Umbilical cord (tissue), 2 donors: ENCODE results near the gene SLC38A5. TPM values are rescaled to one million over a fixed set of nuclear protein-coding genes. Genes with fewer than 3 reads are reported as not detected.

Source experiments
- DNase-seq: peaks from one replicate; pipeline ENCODE4 v3.0.0-alpha.2; 2015; ENCODE audit warnings: low spot score
- total RNA-seq: library from RNA; depleted of rRNA; stranded (reverse); fragments of >200 nt; gene quantifications from one replicate; pipeline ENCODE4 v1.2.3, GENCODE V29; 2014; ENCODE audit warnings: low replicate concordance; ENCODE audit not compliant: insufficient read depth

The SLC38A5 gene
- total RNA-seq, 1 donor from 2014 or later = 35.2 TPM

DNA sequence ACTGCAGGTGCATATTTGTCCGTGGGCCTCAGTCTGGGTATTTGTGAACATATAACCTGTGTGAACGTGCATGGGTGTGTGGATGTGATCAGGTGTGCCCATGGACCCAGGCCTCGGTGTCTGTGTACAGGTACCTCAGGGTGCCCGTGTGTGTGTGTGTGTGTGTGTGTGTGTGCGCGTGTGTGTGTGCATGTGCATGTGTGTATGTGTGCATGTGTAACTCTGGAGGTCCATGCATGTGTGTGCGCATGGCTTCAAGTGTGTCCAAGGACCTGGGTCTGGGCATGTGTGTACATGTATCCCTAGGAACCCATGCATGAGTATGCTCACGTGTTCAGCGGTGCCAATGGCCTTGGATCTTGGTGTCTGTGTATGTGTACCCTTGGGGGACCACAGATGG, 21.7 kb upstream of the SLC38A5 start:
- DNase-seq = no peak

DNA sequence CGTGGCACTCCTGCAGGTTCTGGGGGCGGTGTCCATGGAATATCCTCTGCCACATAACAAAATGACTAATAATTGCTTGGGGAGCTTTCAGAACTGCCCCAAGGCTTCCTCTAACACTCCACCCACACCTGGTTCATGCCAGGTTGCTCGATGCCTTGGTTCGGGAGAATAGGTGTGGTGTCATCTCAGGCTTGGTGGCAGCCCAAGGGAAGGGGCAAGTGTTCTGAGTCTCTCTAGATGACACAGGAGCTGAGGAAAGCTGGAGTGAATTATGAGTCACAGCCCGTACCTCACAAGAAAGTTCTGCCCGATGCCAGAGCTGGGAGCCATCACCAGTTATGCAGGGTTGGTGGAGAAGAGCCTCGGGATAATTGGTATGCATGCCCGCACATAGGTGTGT, 20.6 kb upstream of the SLC38A5 start:
- DNase-seq = no peak

DNA sequence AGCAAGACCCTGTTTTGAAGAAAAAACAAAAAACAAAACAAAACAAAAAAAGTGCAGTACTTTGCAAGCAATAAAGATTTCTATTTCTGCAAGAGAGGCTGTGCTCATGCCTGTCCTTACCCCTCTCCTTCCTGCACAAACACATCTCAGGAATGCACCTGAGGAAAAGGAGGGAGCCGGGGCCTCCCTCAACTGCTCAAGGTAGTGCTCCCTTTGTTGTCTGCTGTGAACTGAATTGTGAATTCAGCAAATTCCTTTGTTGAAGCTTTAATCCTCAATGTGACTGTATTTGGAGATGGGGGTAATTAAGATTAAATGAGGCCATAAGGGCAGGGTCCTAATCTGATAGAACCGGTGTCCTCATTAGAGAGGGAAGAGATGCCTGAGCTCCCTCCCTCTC, 19.8 kb upstream of the SLC38A5 start:
- DNase-seq = no peak

DNA sequence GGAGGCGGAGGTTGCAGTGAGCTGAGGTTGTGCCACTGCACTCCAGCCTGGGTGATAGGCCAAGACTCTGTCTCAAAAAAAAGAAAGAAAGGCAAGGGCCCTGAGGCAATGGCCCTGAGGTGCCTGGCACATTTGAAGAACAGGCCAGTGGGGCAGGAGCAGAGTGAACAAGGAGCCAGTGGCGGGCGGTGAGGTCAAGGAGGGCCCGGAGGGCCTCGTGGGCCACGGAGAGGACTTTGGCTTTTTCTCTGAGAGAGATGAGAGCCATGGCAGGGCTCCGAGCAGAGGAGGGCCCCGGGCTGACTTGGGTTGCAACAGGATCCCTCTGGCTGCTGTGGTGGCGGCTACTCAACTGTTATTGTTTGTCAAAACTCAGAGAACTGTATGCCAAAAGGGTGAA, 19.2 kb upstream of the SLC38A5 start:
- no peak for DNase-seq

DNA sequence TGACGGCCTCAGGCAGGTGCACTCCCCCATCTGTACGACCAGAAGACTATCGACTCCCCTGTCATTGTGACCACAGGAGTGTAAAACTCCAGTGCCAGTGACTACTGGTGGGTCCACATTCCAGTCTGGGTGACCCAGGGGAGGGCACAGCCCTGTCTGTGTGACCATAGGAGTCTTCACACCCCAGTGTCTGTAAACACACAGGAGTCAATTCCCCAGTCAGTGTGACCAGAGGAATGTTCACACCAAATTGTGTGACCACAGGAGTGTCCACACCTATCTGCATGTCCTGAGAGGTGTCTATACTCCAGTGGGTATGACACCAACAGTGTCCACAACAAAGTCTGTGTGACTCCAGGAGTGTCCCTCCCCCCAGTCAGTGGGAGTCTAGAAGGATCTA, 18.0 kb upstream of the SLC38A5 start:
- DNase-seq = no peak

DNA sequence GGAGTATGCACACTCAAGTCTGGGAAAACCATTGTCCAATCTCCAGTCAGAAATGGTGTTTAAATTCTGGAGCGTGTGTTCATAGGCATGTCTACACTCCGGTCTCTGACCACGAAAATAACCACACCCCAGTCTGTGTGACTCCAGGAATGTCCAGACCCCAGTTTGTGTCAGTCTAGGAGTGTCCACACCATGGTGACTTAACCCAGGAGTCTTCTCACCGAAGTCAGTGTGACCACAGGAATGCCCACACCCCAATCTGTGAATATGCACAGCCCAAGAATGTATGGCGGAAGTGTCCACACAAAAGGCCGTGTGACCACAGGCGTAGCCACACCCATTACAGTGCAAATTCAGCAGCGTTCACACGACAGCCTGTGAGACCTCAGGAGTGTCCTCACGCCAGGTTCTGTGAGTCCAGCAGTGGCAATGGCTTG, 17.3 kb upstream of the SLC38A5 start:
- DNase-seq = no peak

DNA sequence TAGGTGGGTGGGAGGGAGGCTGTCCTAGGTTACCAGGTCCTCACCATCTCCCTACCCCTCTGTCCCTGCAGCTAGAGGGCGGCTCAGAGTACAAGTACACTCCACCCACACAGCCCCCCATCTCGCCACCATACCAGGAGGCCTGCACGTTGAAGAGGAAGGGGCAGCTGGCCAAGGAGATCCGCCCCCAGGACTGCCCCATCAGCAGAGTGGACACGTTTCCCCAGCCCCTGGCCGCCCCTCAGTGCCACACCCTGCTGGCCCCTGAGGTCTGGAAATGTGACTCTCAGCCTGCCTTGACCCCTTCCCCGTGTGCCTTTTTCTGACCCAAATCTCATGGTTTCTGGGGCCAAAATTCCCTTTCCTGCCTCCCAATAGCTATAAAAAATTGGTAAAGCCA, 12.5 kb upstream of the SLC38A5 start:
- no peak for DNase-seq

DNA sequence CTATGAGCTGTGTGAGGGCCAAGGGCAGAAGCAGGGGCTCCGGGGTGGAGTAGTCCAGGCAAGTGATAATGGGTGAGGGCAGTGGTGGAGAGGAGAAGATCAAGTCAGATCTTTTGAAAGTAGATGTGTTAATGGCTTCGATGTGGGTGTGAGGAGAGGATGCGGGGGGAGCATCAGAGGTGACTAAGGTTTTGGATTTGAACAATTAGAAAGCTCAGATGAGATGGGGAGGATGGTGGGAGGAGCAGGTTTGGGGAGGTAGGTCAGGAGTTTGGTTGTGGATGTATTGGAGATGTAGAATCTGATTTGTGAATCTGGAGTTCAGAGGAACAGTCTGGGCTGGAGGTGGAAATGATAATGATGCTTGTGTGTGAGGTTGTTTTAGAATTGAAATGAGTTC, 10.5 kb upstream of the SLC38A5 start:
- DNase-seq = no peak

DNA sequence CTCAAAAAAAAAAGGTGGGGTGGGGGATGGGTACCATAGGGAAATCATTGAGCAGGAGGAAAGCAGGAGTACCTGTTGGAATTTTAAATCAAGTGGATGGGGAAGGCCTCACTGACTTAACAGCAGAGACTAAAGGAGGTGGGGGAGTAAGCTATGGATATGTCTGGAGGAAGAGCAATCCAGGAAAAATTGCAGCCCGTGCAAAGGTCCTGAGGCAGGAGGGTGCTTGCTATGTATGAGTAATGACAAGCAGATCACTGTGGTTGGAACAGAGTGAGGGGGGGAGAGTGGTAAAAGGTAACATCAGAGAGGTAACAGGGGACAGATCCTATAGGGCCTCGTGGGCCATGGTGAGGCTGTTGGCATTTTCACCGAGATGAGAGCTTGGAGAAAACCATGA, 10.1 kb upstream of the SLC38A5 start:
- no peak for DNase-seq

DNA sequence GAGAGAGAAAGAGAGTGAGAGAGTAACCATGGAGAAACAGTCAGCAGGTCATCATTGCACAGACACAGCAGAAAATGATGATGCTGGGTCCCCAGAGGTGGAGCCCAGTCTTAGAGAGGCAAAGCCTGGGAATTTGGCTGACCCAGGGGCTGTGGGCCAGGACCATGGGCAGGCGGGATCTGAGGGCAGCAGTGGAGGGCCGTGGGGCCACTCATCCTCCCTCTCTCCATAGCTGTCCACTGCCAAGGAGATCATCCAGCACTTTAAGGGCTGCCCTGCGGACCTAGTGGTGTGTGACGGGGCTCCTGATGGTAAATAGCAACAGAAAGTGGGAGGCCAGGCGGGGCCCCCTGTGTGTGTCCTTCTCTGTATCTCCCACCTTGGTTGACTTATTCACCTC, 8.7 kb upstream of the SLC38A5 start:
- no peak for DNase-seq

DNA sequence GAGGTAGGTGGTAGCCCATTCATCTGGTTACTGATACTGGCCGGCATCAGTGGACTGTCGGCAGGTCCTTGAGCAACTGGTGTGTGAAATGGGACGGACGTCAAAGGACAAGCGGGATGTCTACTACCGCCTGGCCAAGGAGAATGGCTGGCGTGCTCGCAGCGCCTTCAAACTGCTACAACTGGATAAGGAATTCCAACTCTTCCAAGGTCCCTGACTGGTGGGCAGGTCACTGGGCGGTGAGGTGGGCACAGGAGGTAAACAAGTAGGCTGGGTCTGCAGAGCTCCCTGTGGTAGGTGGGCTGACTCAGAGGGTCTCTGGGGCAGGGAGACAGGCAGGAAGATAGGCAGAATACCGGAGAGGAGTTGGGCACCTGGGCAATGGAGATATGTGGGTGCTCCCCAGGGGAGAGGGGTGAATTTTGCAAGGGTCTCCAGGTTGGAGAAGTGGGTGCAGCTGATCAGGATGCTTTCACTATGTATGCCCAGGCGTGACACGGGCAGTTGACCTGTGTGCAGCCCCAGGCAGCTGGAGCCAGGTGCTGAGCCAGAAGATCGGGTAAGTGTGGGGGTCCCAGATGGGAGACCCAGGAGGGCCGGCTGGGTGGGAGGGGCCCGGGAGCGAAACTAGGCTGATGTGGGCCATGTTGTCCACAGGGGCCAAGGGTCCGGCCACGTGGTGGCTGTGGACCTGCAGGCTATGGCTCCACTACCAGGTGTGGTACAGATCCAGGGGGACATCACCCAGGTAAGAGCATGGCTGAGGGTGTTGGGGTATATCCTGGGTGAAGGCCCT, 8.1 kb upstream of the SLC38A5 start:
- DNase-seq = no peak

DNA sequence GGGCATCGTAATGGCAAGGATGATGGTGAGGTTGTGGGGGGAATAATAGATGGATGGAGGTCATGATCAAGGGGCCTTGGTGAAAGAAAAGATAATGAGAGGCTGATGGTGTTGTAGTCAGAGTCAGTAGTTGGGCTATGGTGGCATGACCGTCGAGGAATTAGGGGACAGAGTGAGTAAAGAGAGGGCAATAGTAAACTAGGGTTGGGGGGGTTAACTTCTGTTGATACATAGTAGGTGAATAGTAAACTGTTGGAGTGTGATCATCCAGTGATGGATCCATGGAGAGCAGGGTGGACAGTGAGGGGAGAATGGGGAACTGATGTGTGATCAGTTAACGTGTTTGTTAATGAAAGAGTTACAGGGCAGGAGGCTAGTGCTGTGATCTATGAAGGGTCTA, 6.9 kb upstream of the SLC38A5 start:
- DNase-seq = no peak

DNA sequence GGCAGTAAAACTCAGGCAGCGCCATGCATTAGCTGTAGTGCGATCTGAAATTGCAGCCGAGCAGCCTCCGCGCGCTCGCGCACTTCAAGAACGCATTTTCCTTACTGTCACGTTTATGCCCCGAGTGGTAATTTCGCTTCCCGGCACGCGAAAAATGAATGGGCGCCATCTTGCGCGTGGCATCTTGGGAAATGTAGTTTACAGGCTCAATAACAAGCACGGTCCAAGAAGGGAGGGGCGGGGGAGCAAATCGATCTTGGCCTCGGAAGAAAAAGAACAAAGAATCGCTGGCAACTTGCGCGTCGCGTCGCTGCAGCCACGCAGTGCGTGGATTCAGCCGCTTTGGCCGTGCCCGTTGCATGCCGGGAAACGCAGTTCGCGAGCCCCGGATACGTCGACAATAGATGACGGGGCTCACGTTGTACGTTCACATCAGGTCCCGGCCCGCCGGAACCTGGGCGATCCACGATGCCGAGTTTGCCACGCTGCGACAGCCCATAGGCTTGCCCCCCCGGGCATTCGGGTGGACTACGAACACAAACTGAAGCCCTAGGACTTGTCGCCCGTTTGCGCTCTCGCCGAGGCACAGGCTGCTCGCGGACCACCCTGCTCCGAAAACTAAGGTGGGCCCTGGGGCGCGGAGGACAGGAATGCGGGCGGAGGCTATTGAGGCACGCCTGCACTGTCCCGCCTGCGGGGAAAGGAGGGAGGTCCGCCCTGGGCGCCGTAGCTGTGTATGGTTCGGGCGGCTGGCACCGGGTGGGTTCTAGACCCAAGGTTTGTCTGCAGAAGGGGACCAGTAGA, 5.9 kb upstream of the SLC38A5 start, which contains the start of gene FTSJ1:
Gene FTSJ1 (plus strand): TSS at position 426 of the 804 bp plus-strand sequence. CDS start 1,849 bp downstream, outside the sequence.
- peak; percentile 92 for DNase-seq

DNA sequence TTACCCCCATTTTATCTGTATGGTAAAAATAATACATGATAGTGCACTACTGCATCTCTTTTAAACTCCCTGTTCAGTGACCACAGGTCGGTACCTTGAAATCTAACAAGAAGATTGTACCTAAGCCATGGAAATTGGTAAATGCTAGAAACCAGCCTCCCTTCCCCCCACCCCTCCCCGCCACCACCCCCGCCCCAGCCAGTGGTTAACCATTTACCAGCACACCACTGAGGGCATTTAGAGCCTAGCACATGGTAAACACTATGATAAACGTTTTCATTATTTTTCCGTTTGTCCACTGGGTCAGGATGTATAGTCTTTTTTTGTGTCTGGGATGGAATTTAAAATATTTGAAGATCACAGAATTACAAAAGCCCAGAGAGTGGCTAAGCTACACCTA, 5.2 kb upstream of the SLC38A5 start:
- DNase-seq = no peak

DNA sequence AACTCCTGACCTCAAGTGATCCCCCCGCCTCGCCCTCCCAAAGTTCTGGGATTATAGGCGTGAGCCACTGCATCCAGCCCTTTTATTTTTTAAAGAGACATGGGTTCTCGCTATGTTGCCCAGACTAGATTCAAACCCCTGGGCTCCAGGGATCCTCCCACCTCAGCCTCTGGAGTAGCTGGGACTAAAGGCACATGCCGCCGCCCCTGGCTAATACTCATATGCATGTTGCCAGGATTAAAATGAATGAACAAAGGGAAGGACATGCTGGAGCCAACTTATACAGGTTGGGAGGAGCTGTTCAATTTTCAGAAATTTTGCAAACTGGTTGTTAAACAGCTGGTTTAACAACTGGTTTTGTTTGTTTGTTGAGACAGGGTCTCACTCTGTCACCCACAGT, 4.5 kb upstream of the SLC38A5 start:
- DNase-seq = no peak

DNA sequence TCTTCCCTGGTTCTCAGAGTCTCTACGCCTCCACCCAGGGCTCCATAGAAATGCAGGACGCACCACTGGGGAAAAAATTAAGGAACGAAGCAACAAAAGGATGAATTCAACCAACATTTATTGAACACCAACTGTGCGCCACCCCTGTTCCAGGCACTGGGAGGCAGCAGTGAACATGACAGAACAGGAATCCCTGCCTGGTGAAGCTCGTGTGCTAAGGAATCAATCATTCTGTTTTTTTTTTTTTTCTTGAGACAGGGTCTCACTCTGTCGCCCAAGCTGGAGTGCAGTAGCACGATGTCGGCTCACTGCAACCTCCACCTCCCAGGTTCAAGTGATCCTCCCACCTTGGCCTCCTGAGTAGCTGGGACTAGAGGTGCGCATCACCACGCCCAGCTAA, 4.1 kb upstream of the SLC38A5 start:
- no peak for DNase-seq

DNA sequence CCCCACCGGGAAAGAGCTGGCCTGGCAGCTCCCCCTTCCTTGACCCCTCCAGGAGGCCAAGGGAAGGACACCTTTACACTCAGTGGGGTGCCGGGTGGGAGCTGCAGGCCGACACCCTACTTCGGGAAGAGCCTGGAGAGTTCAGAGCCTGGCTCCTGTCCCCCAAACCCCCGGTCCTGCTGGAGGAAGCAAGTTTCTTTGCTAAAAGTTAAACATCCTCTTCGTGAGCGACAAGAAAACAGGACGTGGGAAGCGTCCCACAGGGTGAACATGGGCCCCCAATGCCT, 3.6 kb upstream of the SLC38A5 start:
- no peak for DNase-seq

DNA sequence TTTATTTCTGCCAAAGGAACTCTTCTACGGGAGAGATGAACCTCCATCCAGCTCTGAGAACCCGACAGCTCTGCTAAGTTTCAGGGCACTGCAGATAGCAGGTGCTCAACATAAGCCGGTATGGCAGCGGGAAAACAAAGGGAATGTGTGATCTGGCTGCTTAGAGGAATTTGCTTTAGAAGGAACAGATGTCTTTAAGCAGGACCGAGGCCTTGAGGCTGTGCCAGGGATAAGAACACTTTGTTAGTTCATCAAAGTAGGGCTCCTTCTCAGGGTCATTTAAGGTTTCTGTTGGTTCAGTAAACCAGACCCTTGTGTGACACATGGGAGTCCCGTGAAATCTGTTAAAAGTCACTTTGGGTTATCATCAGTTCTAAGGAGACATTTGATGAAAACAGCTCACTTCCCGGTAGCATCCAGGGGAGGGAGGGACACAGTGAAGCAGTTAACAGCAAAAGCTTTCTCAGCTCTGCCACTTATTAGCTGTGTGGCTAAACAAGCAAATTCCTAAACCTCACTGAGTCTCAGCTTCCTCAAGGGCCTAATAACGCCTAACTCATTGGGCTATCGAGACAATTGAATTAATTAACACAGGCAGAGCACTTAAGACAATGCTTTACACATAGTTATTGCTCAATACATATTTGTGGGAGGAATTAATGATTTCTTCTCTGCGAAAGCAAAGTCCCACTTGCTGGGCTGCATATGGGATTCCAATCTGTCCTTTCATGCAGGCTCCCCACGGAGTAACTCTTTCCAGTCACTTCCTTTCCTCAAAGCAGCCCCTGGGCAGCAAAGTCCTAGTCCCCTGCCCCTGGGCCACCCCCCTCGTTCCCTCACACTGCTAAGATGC, 3.0 kb upstream of the SLC38A5 start:
- DNase-seq = no peak

DNA sequence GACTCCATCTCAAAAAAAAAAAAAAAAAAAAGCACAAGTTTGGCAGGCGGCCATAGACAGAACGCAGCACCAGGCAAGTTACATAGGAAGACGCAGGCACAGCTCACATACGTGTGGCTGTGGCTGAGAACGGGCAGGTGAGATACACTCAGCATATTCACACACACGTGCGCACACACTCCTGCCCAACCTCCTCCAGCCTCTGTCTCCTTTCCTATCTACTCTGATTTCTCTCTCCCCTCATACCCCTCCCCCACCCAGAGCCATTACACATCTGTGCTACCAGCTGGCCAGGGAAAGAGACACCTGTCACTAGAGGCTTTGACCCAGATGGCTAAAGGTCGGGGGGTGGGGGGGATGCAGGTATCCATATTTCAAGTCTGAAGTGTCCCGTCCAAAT, 2.2 kb upstream of the SLC38A5 start:
- DNase-seq = no peak

DNA sequence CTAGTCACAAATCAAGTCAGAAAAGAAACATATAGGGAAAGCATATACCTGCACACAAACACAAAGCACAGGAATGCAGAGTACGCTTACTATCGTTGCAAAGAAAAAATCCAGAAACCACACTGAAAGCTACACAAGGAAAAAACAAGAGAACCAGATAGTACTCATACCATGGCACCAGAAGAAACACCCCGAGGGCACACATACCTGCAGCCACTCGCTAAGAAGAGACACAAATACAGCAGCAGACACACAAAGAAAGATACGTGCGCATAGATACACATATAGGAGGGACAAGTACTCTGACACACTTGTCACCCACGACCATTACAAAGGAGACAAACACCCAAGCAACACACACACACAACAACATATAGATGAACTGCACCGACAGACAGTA, 1.4 kb upstream of the SLC38A5 start:
- DNase-seq = peak; percentile 39

DNA sequence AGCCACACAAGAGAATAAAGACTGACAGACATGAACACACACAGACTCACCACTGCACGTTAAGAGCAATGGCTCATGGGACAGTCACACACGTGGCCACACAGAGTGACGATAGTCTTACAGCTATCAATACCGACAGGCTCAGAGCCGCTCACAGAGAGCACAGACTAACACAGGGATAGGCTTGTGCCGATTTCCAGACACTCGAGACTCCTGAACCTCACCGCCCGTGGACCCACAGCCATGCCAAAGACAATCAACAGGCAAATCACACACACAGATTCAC, 716 bp upstream of the SLC38A5 start:
- no peak for DNase-seq
